CD14-positive monocyte (primary cell): ENCODE measurements around the gene RGS11. TPM values are rescaled to one million over a fixed set of nuclear protein-coding genes. Genes with fewer than 3 reads are reported as not detected.
A peak's percentile ranks its signal among the peaks of the same experiment; 100 is the strongest.

Experiments used
- DNase-seq, 3 donors: peaks; one replicate each; pipeline ENCODE4 v3.0.0-alpha.2; 2011 to 2022
- H2AFZ ChIP-seq: 2 replicates; pipeline ENCODE4 v1.6.0; 2012; ENCODE audit warnings: mild to moderate bottlenecking, low read depth, low read length, inconsistent platforms; ENCODE audit not compliant: insufficient read depth, poor library complexity, severe bottlenecking
- H3K27ac ChIP-seq, 2 donors: 1 replicate in 1 of 2; 2 replicates in 1 of 2; pipeline ENCODE4 v1.5.1; 2012 to 2013; ENCODE audit warnings: low read length in 2 of 2, control low read depth in 1 of 2, inconsistent platforms in 1 of 2, low read depth in 1 of 2, mild to moderate bottlenecking in 1 of 2
- H3K27me3 ChIP-seq, 2 donors: one replicate each; pipeline versions ENCODE4 v1.6.0 to v1.6.1; 2011 to 2013; ENCODE audit warnings: low read length in 2 of 2; ENCODE audit not compliant: control insufficient read depth in 2 of 2, insufficient read depth in 2 of 2
- H3K36me3 ChIP-seq, 2 donors: replicated peaks in 1 of 2; 1 replicate in 1 of 2; 2 replicates in 1 of 2; pipeline versions ENCODE4 v1.5.1 to v1.6.1; 2012 to 2013; ENCODE audit warnings: low read length in 2 of 2, control low read depth in 1 of 2, inconsistent platforms in 1 of 2, mild to moderate bottlenecking in 1 of 2; ENCODE audit not compliant: insufficient read depth in 2 of 2, control insufficient read depth in 1 of 2
- H3K4me1 ChIP-seq, 2 donors: 1 replicate in 1 of 2; 2 replicates in 1 of 2; pipeline versions ENCODE4 v1.5.1 to v1.6.1; 2012 to 2013; ENCODE audit warnings: low read length in 2 of 2, control low read depth in 1 of 2, inconsistent platforms in 1 of 2, mild to moderate bottlenecking in 1 of 2, moderate library complexity in 1 of 2; ENCODE audit not compliant: insufficient read depth in 2 of 2, control insufficient read depth in 1 of 2
- H3K4me2 ChIP-seq: replicated peaks from 2 replicates; pipeline ENCODE3; 2012; ENCODE audit warnings: low read length, moderate library complexity, mild to moderate bottlenecking; ENCODE audit not compliant: poor library complexity, severe bottlenecking; ENCODE audit errors: extremely low read depth
- H3K4me3 ChIP-seq, 3 experiments: fragments of 200-600 bp in 1 of 3; sonication (generic) in 1 of 3; replicated peaks in 1 of 3; 1 replicate in 2 of 3; 2 replicates in 1 of 3; pipeline ENCODE4 v1.5.1; 2011 to 2013; ENCODE audit warnings: low read length in 3 of 3, mild to moderate bottlenecking in 3 of 3, control low read depth in 2 of 3, low read depth in 2 of 3, inconsistent platforms in 1 of 3, moderate library complexity in 1 of 3
- H3K79me2 ChIP-seq: 2 replicates; pipeline ENCODE4 v1.6.0; 2012; ENCODE audit warnings: mild to moderate bottlenecking, control low read depth, inconsistent platforms, low read length, moderate library complexity; ENCODE audit not compliant: insufficient read depth
- H3K9ac ChIP-seq: 2 replicates; pipeline ENCODE4 v1.6.0; 2017; ENCODE audit warnings: low read length, mild to moderate bottlenecking; ENCODE audit not compliant: insufficient read depth, poor library complexity, severe bottlenecking
- H3K9me3 ChIP-seq, 2 donors: replicated peaks in 1 of 2; 1 replicate in 1 of 2; 2 replicates in 1 of 2; pipeline versions ENCODE4 v1.5.1 to v1.6.1; 2012 to 2013; ENCODE audit warnings: low read length in 2 of 2, control low read depth in 1 of 2; ENCODE audit not compliant: control insufficient read depth in 1 of 2, insufficient read depth in 1 of 2
- H4K20me1 ChIP-seq: 2 replicates; pipeline ENCODE4 v1.6.0; 2012; ENCODE audit warnings: mild to moderate bottlenecking, low read length, control low read depth, moderate library complexity; ENCODE audit not compliant: insufficient read depth
- H3K27ac Mint-ChIP-seq, 7 donors: one replicate each; pipeline ENCODE4 v1.8.0; 2020; ENCODE audit warnings: mild to moderate bottlenecking in 7 of 7, mixed read lengths in 7 of 7, moderate library complexity in 6 of 7, inconsistent platforms in 2 of 7
- H3K27me3 Mint-ChIP-seq, 3 donors: one replicate each; pipeline ENCODE4 v1.8.0; 2021 to 2022; ENCODE audit warnings: low read depth in 3 of 3, mild to moderate bottlenecking in 3 of 3, mixed read lengths in 3 of 3, moderate library complexity in 3 of 3, inconsistent platforms in 1 of 3
- H3K36me3 Mint-ChIP-seq, 2 donors: one replicate each; pipeline ENCODE4 v1.8.0; 2020; ENCODE audit warnings: mixed read lengths in 2 of 2, inconsistent platforms in 1 of 2, mild to moderate bottlenecking in 1 of 2
- H3K4me1 Mint-ChIP-seq: one replicate; pipeline ENCODE4 v1.8.0; 2020; ENCODE audit warnings: mild to moderate bottlenecking, mixed read lengths
- H3K4me3 Mint-ChIP-seq, 2 donors: one replicate each; pipeline ENCODE4 v1.8.0; 2020; ENCODE audit warnings: mild to moderate bottlenecking in 2 of 2, mixed read lengths in 2 of 2, moderate library complexity in 1 of 2
- H3K9me3 Mint-ChIP-seq, 7 donors: one replicate each; pipeline ENCODE4 v1.8.0; 2020 to 2022; ENCODE audit warnings: mixed read lengths in 7 of 7, mild to moderate bottlenecking in 6 of 7, moderate library complexity in 6 of 7, inconsistent platforms in 2 of 7
- CTCF ChIP-seq: fragments of 200-600 bp; IDR thresholded peaks from one replicate; pipeline ENCODE4 v1.8.0; 2022; ENCODE audit warnings: antibody characterized with exemption, mild to moderate bottlenecking
- WGBS: methylation state at CpG from one replicate; pipeline ENCODE4 v1.1.5; 2013; ENCODE audit warnings: missing lambda C conversion rate; ENCODE audit not compliant: insufficient coverage; 5-methylcytosine and 5-hydroxymethylcytosine counted together
- intact Hi-C, 2 donors: fragments of 100-400 bp; cut with micrococcal nuclease; formaldehyde crosslinking; loops; one replicate each; pipeline versions ENCODE4 v1.15.0 to v1.15.1; 2023
- polyA plus RNA-seq, 3 donors: library from polyadenylated mRNA; depleted of rRNA in 1 of 3; unstranded in 2 of 3; stranded (reverse) in 1 of 3; fragments of 300-500 nt in 2 of 3; fragments of >200 nt in 1 of 3; fragmentation: Illumina TruSeq in 2 of 3; gene quantifications; 1 replicate in 2 of 3; 2 replicates in 1 of 3; pipeline ENCODE4 v1.2.3, GENCODE V29; 2012 to 2021

The RGS11 gene
- polyA plus RNA-seq, 3 donors = 0.07 TPM; not detected in 2

- Mint-ChIP-seq H3K27ac (peak overlapping the region in 1 of 7 donors; percentile 10), H3K36me3 (peaks cover 2 to 24% of the 10 kb centered on the region in 2 donors), H3K4me1 (peaks cover 20% of the 10 kb centered on the region), H3K27me3 (peaks cover 0 to 3% (median 0%) of the 10 kb centered on the region in 3 donors), H3K9me3 (peaks cover 0 to 3% (median 0%) of the 10 kb centered on the region in 7 donors), H3K4me3 (no peak overlapping the region)
- no peak for TF ChIP-seq CTCF
- DNase-seq = no peak
- peaks cover 4% of the 10 kb centered on the region for H4K20me1 ChIP-seq
- H3K27ac ChIP-seq = no peak overlapping the region
- H2AFZ ChIP-seq = no peak overlapping the region
- H3K4me3 ChIP-seq = no peak overlapping the region
- H3K9ac ChIP-seq = no peak overlapping the region
- 94% methylated on average over 2 of the region's 9 CpGs for WGBS
- intact Hi-C loops = no loop called here
- no peak overlapping the region for H3K4me2 ChIP-seq
- peaks cover 12 to 16% of the 10 kb centered on the region in 2 donors for H3K4me1 ChIP-seq
- no peaks in the 10 kb centered on the region for H3K9me3 ChIP-seq
- H3K36me3 ChIP-seq = peaks cover 0 to 7% of the 10 kb centered on the region in 2 donors
- peaks cover 7% of the 10 kb centered on the region for H3K79me2 ChIP-seq
- H3K27me3 ChIP-seq = no peaks in the 10 kb centered on the region
Measured at GRCh38 chr16:245105-245504, 30.6 kb downstream of the RGS11 start.

GRCh38 chr16:243348-243747 is 32.4 kb downstream of the RGS11 start:
- no peaks in the 10 kb centered on the region for H3K36me3 ChIP-seq
- H3K79me2 ChIP-seq = peaks cover 7% of the 10 kb centered on the region
- no peak overlapping the region for H3K4me2 ChIP-seq
- Mint-ChIP-seq H3K27ac (no peak overlapping the region), H3K4me1 (peaks cover 28% of the 10 kb centered on the region), H3K27me3 (peaks cover 0 to 3% (median 0%) of the 10 kb centered on the region in 3 donors), H3K4me3 (no peak overlapping the region), H3K36me3 (peaks cover 2 to 16% of the 10 kb centered on the region in 2 donors), H3K9me3 (peaks cover 0 to 3% (median 0%) of the 10 kb centered on the region in 7 donors)
- H3K4me3 ChIP-seq = no peak overlapping the region
- intact Hi-C loops = no loop called here
- peaks cover 4% of the 10 kb centered on the region for H4K20me1 ChIP-seq
- 67% methylated on average over 1 of the region's 4 CpGs for WGBS
- no peak overlapping the region for H2AFZ ChIP-seq
- H3K9ac ChIP-seq = no peak overlapping the region
- H3K27ac ChIP-seq = no peak overlapping the region
- H3K27me3 ChIP-seq = no peaks in the 10 kb centered on the region
- no peaks in the 10 kb centered on the region for H3K9me3 ChIP-seq
- no peak for DNase-seq
- H3K4me1 ChIP-seq = peaks cover 12 to 16% of the 10 kb centered on the region in 2 donors
- no peak for TF ChIP-seq CTCF
